Mesothelial cell of epicardium (in vitro differentiated cells): ENCODE measurements around the gene PEX26. TPM values are rescaled to one million over a fixed set of nuclear protein-coding genes. Genes with fewer than 3 reads are reported as not detected.

Source experiments
- DNase-seq, 2 experiments: peaks; one replicate each; pipeline ENCODE4 v3.0.0; 2021; ENCODE audit warnings: low spot score in 2 of 2; ENCODE audit not compliant: unreplicated experiment in 2 of 2
- H3K27ac Mint-ChIP-seq: 2 replicates; pipeline ENCODE4 v1.8.0; 2021; ENCODE audit warnings: mixed read lengths
- H3K27me3 Mint-ChIP-seq: 2 replicates; pipeline ENCODE4 v1.8.0; 2021; ENCODE audit warnings: low read depth, mixed read lengths
- H3K36me3 Mint-ChIP-seq: 2 replicates; pipeline ENCODE4 v1.8.0; 2021; ENCODE audit warnings: mixed read lengths
- H3K4me1 Mint-ChIP-seq: 2 replicates; pipeline ENCODE4 v1.8.0; 2021; ENCODE audit warnings: mixed read lengths
- H3K4me3 Mint-ChIP-seq: 2 replicates; pipeline ENCODE4 v1.8.0; 2021; ENCODE audit warnings: mild to moderate bottlenecking, moderate library complexity, mixed read lengths
- H3K9me3 Mint-ChIP-seq: 2 replicates; pipeline ENCODE4 v1.8.0; 2021; ENCODE audit warnings: mixed read lengths
- CTCF ChIP-seq: fragments of 200-600 bp; sonication (generic); IDR thresholded peaks from one replicate; pipeline ENCODE4 v1.5.0; 2021; ENCODE audit warnings: antibody characterized with exemption; ENCODE audit not compliant: unreplicated experiment
- total RNA-seq: library from RNA; stranded (reverse); gene quantifications from 3 replicates; pipeline ENCODE4 v1.2.1, GENCODE V29; 2021

PEX26 gene
- total RNA-seq, 1 donor from 2014 or later: 38.3 TPM

- no peak overlapping the region for H3K4me3 Mint-ChIP-seq
- peaks cover 10% of the 10 kb centered on the region for H3K9me3 Mint-ChIP-seq
- no peak overlapping the region for H3K27ac Mint-ChIP-seq
- TF ChIP-seq CTCF: no peak
- H3K27me3 Mint-ChIP-seq: peaks cover 12% of the 10 kb centered on the region
- H3K36me3 Mint-ChIP-seq: peaks cover 6% of the 10 kb centered on the region
- peaks cover under 1% of the 10 kb centered on the region for H3K4me1 Mint-ChIP-seq
- no peak for DNase-seq
Measured at GRCh38 chr22:18144105-18144504, 66.3 kb downstream of the PEX26 start.

GRCh38 chr22:18145676-18146388 is 68.0 kb downstream of the PEX26 start:
- no peak for DNase-seq
- TF ChIP-seq CTCF: no peak
- Mint-ChIP-seq H3K27me3 (peaks cover 23% of the 10 kb centered on the region), H3K36me3 (peaks cover 6% of the 10 kb centered on the region), H3K27ac (no peak overlapping the region), H3K4me3 (no peak overlapping the region), H3K4me1 (peaks cover 13% of the 10 kb centered on the region), H3K9me3 (peaks cover 6% of the 10 kb centered on the region)

- TF ChIP-seq CTCF: no peak
- peaks cover 24% of the 10 kb centered on the region for H3K27me3 Mint-ChIP-seq
- no peak overlapping the region for H3K4me3 Mint-ChIP-seq
- no peak for DNase-seq
- H3K36me3 Mint-ChIP-seq: peaks cover 6% of the 10 kb centered on the region
- H3K27ac Mint-ChIP-seq: no peak overlapping the region
- peaks cover 16% of the 10 kb centered on the region for H3K4me1 Mint-ChIP-seq
- H3K9me3 Mint-ChIP-seq: peaks cover 4% of the 10 kb centered on the region
Measured at GRCh38 chr22:18146389-18146753, 68.6 kb downstream of the PEX26 start.

- Mint-ChIP-seq H3K9me3 (no peaks in the 10 kb centered on the region), H3K4me1 (peaks cover 19% of the 10 kb centered on the region), H3K36me3 (peaks cover 6% of the 10 kb centered on the region), H3K4me3 (no peak overlapping the region), H3K27ac (no peak overlapping the region), H3K27me3 (peaks cover 26% of the 10 kb centered on the region)
- no peak for TF ChIP-seq CTCF
- no peak for DNase-seq
Measured at GRCh38 chr22:18147791-18148190, 70.0 kb downstream of the PEX26 start.

GRCh38 chr22:18148293-18148965 is 70.6 kb downstream of the PEX26 start:
- Mint-ChIP-seq H3K4me3 (peak overlapping the region; percentile 80), H3K27me3 (peaks cover 26% of the 10 kb centered on the region), H3K27ac (no peak overlapping the region), H3K36me3 (peaks cover 6% of the 10 kb centered on the region), H3K9me3 (no peaks in the 10 kb centered on the region), H3K4me1 (peaks cover 19% of the 10 kb centered on the region)
- no peak for DNase-seq
- no peak for TF ChIP-seq CTCF
